Stimulated activated CD4-positive, alpha-beta T cell treated with anti-CD3 and anti-CD28 coated beads, Interleukin-4, amount 100 ng/mL, for 24 hours (primary cell): ENCODE measurements around the gene PLAAT3.
A peak's percentile ranks its signal among the peaks of the same experiment; 100 is the strongest.
"Not testable (repeated sequence)": the region's sequence is repeated elsewhere in the genome, so short reads cannot be mapped to it uniquely, and the experiment has no call there.

Source experiments
- DNase-seq: peaks from one replicate; pipeline ENCODE4 v3.0.0-alpha.2; 2020

The PLAAT3 gene

DNA sequence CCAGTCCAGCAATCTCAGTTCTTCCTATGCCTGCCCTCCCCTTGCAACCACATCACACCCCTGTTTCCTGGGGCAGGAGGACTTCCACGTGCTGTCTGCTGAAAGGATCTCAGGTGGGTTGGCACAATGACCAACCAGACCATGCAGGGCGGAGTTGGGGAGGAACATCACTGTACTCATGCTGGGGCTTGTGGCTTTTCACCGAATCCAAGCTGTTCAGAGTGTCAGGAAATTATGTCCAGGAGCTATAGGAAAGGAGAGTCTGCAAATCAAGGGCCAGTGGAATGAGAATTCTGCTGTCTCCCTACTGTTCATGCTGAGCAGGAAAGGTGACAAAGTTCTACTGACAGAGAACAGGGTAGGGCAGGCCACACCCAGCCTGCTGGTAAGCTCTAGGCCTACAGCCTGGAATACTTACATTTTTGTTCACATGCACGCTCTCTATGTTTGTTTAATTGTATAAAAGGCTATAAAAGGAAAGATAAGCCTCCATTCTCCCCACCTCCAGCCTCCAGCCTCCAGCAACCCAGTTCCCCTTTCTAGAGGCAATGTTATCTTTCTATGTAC, 49.4 kb downstream of the PLAAT3 start:
- DNase-seq: no peak

DNA sequence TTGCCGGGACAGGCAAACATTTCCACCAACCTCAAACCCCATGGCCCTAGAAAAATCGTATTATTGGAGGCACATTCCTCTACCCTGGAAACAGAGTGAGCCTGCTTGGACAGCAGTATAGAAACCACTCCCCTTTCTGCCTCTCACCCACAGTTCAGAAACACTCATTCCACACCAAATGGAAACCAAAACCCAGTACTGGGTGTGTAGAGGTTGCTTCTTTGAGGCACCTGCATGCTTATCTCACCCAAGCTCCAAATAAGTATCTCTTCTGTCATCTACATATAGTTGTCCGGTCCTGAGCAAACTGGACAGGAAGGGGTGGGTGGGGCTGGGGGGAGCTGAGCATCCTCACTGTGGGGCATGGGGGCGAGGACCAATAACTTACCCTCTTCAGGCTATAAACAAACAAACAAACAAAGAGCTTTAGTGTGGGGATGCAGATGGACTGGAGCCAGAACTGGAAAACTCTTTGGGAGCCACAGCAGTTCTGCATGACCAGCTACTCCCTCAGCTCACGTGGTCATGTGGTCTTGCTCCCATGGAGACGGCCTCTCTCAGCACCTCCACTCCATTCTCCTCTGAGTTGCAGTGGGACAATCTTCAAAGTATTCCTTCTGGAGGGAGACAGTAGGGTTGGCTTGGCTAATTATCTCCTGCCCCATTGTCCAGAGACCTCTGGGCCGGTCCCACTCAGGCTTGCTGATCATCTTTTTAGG, 50.0 kb downstream of the PLAAT3 start:
- DNase-seq: peak; percentile 43

DNA sequence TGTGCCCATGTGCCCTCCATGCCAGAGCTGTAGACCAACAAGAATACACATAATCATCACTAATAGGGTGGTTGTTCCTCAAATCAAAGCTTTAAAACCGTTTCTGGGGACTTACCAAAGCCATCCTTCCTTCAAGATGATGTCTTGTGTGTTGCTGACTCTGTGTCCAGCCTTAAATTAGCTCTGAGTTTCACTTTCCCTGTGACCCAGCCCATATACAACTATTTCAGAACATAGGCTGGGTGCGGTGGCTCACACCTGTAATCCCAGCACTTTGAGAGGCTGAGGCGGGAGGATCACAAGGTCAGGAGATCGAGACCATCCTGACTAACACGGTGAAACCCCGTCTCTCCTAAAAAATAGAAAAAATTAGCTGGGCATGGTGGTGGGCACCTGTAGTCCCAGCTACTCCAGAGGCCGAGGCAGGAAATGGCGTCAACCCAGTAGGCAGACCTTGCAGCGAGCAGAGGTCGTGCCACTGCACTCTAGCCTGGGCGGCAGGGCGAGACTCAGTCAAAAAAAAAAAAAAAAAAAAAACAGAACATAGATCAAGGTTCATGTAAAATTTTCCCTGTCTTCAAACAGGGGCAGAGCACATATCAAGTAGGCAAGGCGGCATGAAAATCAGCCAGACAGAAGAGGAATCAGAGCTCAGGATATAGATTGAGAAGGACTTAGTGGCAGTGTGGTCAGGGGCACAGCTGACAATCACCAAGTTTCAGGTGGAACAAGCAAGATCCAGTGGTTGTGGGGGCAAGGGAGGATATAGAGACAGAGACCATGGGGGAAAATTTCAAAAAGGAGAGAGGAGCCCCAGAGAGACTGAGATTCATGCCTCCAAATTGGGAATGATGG, 50.8 kb downstream of the PLAAT3 start, which contains the start of gene PLAAT2:
PLAAT2 (minus strand) TSS at position 179 of the 855 bp plus-strand sequence; CDS start at position 124, 55 bp downstream.
- DNase-seq: no peak

DNA sequence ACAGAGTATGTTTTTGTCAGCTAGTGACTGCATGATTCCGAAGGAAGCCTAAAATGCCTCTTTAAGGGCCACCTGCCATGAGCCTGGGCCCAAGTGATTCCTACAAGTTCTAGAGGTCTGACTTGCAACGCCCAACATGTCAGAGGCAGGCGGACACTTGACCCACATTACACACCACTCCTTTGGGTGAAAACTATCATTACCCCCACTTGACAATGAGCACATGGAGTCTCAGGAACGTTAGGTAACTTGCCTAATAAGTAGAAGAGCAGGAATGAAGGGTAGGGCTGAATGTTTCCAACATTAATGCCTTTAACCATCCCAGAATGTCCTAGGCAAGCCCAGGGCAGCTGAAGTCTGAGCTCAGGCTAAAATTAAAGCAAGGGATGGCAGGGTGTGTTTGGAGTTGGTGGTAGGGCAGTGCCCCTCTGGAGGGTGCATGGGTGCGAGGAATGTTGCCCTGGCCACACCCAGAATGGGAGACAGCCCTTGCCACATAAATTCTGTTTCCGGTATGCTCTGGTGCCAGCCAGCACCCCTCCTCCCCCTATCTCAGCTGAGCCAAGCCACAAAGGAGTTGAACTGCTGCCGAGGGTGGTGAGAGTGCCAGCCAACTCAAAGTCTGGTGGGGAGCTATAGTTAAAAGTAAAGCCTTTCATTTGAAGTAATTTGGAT, 53.6 kb downstream of the PLAAT3 start:
- DNase-seq: no peak

DNA sequence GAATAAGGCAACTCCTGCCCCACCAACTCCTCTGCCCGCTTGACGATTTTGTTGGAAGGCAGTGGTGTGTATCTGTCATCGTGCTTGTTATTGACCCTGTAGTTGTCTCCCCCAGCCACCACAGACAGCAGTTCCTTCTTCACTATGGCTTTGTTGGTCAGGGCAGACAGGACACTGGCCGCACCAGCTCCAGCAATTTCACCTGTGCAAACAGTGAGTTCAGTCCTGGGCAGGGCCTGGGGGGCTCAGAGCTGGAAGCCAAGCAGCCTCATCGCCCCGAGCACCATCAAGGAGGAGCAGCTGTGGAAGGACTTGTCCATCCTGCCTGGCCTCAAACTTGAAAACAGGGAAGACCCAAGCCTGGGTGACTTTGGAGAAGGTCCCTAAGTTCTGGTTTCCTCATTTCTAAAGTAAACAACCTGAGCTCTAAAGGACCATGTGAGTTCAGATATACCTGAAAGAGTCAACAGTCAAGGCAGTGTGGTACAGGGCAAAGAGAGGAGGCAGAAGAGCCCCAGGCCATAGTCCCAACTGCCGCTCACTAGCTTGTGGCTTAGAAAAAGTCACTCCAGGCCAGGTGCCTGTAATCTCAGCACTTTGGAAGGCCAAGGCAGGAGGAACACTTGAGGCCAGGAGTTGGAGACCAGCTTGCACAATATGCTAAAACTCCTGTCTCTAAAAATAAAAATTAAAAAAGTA, 55.6 kb downstream of the PLAAT3 start:
- DNase-seq: no peak

DNA sequence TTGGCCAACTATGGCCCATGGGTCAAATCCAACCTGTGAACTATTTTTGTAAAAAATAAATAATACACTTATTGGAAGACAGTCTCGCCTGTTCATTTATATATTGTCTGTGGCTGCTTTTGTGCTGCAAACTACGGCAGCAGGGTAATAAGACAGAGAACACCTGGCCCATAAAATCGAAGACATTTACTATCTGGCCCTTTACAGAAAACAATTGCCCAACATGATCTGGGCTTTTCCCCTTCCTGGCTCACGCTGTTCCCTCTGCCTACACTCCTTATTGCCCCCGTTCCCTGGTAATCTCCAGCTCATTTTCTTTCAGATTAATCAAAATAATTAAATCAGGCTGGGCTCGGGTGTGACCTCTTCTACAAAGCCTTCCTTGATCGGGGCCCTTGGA, 56.7 kb downstream of the PLAAT3 start:
- DNase-seq: no peak

DNA sequence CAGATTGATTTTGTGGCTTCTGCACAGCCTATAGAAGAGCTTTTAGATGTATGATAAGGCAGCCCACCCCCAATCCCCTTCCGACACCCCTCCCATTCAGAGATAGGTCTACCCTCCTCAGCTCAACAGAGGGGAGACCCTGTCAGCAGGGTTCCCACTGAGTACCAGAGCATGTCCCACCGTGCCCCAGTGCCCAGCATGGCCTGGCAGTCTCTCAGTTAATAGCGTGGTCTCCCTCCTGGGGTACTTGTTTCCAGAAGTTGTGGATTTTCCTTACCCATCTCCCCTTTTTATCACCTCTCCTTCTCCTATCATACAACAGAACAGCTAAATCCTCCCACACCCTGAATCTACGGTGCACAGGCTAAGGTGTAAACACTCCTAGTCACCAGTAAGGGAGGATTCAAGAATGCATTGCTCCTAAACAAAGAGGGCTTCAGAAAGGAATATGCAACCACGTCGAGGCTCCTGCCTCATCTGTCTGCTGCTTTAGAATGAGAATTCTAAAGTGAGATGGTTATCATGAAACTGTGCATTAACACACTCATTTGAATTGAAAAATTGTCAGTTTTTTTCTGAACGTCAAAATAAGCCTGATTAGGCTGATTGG, 57.7 kb downstream of the PLAAT3 start:
- DNase-seq: no peak

DNA sequence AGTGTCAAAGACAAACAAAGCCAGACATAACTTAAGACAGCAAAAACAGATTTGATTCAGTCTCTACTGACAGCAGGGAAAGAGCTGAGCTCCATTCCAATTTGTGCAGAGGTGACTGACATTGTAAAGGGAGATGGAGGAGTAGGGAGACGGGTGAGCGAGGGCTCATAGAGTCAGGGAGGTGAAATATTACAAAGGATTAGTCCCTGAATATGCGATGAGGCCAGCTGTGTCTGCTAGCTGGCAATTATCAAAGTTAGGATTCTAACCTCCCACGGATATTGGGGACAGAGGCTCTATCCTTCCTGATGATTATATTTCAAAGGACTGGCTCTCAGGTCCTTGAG, 59.4 kb downstream of the PLAAT3 start:
- DNase-seq: no peak

DNA sequence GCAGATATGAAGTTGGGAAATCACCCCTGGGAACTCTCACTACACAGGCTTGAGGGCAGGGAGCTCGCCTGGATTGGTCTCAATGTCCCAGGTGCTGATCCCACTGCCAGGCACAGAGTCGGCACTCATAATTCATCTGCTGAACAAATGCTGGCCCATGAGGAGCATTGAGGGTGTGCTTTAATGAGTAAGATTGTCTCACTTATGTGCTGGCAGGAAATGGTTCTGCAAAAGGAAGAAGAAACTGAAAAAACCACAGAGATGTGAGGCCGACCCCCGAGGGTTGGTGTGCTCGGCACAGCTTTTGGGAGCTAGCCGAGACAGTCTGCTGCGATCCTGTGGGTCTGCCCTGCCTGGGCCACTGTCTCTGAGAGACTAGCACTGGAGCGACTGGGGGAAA, 60.5 kb downstream of the PLAAT3 start:
- DNase-seq: peak; percentile 49

DNA sequence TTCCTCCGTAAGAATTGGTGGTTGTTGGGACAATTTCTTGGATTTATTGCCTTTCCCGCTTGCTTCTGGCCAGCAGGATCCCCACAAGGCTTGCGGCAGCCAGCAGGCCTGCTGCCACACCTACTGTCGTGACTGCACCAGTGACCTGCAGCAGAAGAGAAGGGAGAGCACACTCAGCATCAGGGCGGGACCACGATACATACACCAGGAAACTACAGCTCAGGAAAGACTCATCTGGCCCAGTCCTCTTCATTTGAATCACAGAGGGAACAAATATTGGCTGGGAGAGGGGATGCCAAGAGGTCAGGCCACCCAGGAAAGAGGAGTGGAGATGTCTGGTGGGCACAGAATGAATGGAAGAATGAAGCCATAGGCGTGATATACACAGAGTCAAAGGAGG, 61.3 kb downstream of the PLAAT3 start:
- no peak for DNase-seq

DNA sequence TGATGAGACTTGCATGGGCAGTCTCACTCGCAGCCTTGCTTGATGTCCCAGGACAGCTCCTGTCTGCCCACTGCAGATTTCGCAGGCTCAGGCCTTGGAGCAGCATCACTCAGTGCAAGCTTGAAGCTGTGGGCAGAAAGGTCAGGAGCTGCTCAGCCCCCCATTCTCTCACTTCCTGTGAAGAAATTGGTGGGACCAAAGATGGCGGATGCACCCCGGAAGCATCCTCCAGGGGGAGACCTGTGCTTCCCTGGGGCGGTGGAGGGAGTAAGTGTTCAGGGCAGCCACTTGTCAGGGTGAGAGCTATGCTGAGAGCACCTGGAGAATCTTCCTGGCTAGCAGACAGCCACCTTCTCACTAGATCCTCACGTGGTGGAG, 62.4 kb downstream of the PLAAT3 start:
- DNase-seq: no peak

DNA sequence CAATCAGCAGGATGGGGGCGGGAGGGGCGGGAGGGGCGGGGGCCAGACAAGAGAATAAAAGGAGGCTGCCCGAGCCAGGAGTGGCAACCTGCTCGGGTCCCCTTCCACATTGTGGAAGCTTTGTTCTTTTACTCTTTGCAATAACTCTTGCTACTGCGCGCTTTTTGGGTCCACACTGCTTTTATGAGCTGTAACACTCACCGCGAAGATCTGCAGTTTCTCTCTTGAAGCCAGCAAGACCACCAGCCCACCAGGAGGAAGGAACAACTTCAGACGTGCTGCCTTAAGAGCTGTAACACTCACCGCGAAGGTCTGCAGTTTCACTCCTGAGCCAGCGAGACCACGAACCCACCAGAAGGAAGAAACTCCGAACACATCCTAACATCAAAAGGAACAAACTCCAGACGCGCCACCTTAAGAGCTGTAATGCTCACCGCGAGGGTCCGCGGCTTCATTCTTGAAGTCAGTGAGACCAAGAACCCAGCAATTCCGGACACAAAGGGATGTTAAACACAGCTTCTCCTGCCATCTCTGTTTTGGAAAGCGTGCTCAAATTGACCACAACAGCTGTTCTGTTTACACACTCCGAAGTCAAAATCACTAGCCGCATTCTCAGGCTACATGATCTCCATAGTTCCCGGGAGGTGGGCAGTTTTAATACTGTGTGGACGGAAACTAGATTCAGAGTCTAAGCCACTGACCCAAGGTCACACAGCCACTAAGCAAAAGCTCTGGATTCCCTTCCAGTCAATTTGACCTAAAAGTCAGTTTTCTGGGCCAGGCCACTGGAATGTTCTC, 62.9 kb downstream of the PLAAT3 start:
- no peak for DNase-seq

DNA sequence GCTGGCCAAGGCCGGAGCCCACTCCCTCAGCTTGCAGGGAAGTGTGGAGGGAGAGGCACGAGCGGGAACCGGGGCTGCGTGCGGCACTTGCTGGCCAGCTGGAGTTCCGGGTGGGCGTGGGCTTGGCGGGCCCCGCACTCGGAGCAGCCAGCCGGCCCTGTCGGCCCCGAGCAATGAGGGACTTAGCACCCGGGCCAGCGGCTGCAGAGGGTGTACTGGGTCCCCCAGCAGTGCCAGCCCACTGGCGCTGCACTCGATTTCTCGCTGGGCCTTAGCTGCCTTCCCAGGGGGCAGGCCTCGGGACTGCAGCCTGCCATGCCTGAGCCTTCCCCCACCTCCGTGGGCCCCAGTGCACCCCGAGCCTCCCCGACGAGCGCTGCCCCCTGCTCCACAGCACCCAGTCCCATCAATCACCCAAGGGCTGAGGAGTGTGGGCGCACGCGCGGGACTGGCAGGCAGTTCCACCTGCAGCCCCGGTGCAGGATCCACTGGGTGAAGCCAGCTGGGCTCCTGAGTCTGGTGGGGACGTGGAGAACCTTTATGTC, 64.0 kb downstream of the PLAAT3 start:
- DNase-seq: not testable (repeated sequence)

DNA sequence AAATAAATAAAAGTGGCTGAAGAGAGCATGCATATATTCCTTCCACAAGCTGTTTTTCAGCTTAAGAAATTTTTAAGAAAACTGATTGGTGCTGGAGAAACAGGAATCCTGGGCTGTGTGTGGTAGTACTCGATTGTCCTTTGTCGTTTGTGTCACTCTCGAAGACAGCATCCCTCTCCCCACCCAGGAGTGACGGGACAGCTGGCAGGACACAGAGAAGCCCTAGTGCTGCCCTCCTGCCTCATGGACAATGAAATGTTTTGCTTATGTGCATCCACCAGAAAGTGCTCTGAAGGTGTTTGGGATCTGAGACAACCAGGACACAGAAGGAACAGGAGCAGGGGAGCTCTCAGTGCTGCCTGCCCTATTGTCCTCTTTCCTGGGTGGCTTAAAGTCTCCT, 64.8 kb downstream of the PLAAT3 start:
- no peak for DNase-seq

DNA sequence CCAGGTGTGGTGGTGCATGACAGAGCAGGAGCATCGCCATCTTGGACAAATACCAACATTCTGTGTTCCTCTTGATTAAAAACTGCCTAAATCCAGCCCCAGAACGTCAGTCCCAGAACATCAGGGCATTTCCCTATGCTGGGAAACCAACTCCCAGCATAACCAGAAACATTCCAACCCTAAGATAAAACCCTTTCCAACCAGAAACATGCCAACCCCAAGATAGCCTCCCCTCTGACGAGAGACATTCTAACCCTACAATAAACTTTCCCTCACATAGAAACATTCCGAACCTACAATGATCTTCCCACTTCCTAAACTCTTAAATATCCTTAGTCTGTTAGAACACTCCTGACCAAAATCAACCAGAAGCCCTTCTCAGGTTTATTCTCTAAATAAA, 66.1 kb downstream of the PLAAT3 start:
- DNase-seq: no peak

DNA sequence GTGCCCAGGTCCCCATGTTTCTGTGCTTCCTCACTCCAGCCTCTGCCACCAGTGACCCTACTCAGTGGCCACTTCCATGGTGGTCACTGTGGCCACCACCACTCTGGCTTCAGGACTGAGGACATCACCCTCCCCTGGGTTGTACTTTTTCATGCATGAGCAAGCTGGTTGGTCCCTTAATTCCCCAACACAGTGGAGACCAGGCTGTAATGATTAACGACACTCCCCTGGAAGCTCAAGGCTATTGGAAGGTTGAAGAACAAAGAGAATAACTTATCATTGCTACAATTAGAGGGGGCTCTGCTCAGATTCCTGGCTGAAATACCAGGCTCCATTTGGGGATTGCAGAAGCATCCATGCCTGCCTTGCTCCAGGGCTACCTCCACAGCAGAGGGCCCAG, 67.2 kb downstream of the PLAAT3 start:
- no peak for DNase-seq

DNA sequence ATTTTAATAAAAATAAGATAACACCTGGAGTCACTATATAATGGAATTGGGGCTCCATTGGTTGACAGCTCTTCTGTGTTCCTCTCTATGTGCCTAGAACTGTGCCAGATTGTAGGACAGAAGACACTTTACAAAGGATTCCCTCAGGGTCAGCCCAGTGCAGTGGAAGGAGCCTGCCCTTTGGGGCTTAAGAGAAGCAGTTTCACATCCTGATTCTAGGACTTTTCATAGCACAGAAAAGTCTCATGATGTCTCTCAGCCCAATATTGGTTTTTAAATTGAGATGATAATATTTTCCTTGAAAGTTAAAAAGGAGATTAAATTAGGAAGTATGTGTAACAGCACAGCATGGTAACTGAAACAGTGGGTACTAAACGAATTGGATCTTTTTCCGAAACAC, 70.5 kb downstream of the PLAAT3 start:
- no peak for DNase-seq

DNA sequence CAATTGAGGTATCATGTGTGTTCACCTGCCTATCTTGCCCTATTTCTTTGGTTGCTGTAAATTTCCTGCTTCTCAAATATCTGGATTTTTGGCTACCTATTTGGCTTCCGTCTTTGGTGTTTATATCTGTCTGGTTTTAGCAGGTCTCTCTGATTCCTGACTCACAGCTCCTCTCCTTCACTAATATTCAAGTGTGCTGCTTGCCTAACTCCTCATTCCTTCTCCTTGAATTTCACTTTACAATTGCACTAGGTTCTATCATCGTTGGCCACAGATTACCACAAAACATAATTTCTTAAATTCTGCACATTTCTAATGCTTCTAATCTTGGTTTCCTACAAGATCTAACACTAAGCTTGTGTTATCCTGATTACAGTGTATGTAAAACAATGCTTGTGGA, 71.7 kb downstream of the PLAAT3 start:
- not testable (repeated sequence) for DNase-seq

DNA sequence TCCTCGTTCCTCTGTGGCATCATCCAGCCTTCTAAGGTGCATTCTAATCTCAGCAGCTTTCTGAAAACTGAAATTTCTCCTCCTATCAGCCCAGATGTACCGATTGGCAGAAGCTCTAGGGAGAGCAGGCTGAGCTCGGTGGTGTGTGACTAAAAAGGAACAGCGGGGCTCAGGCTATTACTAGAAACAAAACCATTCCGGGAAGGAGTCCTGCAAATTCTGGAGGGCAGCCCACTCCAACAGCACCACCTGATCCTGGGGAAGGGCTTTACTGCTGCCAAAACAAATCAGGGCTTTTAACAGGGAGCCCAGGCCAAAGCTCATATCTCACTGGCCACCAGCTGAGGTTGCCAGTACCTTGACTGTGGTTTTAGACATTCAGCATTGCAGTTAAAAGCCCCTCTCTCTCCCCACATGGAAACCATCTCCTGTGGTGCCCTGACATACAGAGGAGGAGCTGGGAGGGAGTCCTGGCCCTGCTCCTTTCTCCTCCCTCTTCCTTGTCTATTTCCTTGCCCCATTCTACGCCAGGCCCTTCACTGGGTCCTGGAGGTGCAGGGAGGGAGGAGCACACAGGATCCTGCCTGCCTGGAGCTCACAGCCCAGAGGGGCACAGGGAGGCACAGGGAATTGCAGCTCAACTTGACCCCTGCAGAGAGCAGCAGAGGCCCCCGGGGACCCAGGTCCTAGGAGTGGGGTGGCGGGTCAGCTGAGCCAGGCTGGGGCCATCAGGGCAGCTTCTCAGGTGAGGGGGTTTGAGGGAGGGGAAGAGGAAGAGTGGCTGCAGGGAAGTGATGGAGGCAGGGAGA, 76.7 kb downstream of the PLAAT3 start:
- no peak for DNase-seq

DNA sequence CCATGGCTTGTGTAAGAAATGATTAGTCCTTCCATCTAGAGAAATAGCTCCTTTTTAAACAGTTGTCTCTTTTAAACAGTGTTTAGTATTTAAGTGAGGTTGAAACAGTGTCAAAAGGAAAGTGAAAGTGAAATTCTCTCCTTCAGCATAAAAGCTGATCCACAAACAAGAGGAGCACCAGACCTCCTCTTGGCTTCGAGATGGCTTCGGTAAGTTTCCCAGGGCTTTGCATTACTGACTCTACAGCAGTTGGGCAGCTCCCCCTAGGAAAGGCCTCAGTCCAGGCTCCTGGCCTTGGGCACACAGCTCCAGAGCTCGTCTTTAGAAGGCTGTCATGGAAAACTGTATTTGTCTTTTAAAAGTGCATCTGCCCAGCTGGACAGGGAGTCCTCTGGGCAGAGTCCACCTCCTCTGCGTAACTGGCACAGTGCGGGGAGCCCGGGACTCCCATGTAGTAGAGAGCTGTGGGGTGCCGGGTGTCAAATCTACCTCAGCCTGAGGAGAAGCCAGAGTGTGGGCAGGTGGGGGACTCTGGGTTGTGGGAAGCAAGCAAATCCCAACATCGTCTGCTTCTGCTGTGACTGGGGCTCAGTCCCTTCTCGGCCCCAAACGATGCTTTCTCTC, 77.5 kb downstream of the PLAAT3 start, which contains the start of gene PLAAT4:
PLAAT4 (plus strand) TSS at position 140 of the 624 bp plus-strand sequence; CDS start at position 201, 61 bp downstream.
- peak; percentile 34 for DNase-seq
